Type B pancreatic cell (in vitro differentiated cells): ENCODE measurements around the gene ADGRF3. TPM values are rescaled to one million over a fixed set of nuclear protein-coding genes. Genes with fewer than 3 reads are reported as not detected.
"Not testable (repeated sequence)": the region's sequence is repeated elsewhere in the genome, so short reads cannot be mapped to it uniquely, and the experiment has no call there.

Source experiments
- DNase-seq: peaks from one replicate; pipeline ENCODE4 v3.0.0; 2021; ENCODE audit warnings: mixed read lengths; ENCODE audit not compliant: unreplicated experiment; ENCODE audit errors: extremely low spot score
- H3K27ac Mint-ChIP-seq: 2 replicates; pipeline ENCODE4 v1.8.0; 2021; ENCODE audit warnings: mild to moderate bottlenecking, mixed read lengths
- H3K27me3 Mint-ChIP-seq: 2 replicates; pipeline ENCODE4 v1.8.0; 2021; ENCODE audit warnings: mixed read lengths
- H3K36me3 Mint-ChIP-seq: 2 replicates; pipeline ENCODE4 v1.8.0; 2021; ENCODE audit warnings: mixed read lengths
- H3K4me1 Mint-ChIP-seq: one replicate; pipeline ENCODE4 v1.8.0; 2021; ENCODE audit warnings: mixed read lengths; ENCODE audit not compliant: unreplicated experiment
- H3K4me3 Mint-ChIP-seq: 2 replicates; pipeline ENCODE4 v1.8.0; 2021; ENCODE audit warnings: mild to moderate bottlenecking, mixed read lengths
- H3K9me3 Mint-ChIP-seq: 2 replicates; pipeline ENCODE4 v1.8.0; 2021; ENCODE audit warnings: mixed read lengths
- CTCF ChIP-seq: fragments of 200-600 bp; sonication (generic); conservative IDR thresholded peaks from 2 replicates; pipeline ENCODE4 v1.5.0; 2021; ENCODE audit warnings: antibody characterized with exemption, mild to moderate bottlenecking
- total RNA-seq: library from RNA; stranded (reverse); gene quantifications from 2 replicates; pipeline ENCODE4 v1.2.1, GENCODE V29; 2021; ENCODE audit warnings: low replicate concordance

ADGRF3 gene
- total RNA-seq, 1 donor from 2014 or later: 1.2 TPM

- no peak for DNase-seq
- Mint-ChIP-seq H3K27me3 (peaks cover 4% of the 10 kb centered on the region), H3K9me3 (no peaks in the 10 kb centered on the region), H3K36me3 (no peaks in the 10 kb centered on the region), H3K27ac (no peak overlapping the region), H3K4me1 (peaks cover 5% of the 10 kb centered on the region), H3K4me3 (no peak overlapping the region)
- TF ChIP-seq CTCF: no peak
Observed at GRCh38 chr2:26337298-26337697, 9.3 kb downstream of the ADGRF3 start.

GRCh38 chr2:26336719-26337118 is 9.9 kb downstream of the ADGRF3 start:
- Mint-ChIP-seq H3K9me3 (no peaks in the 10 kb centered on the region), H3K27ac (no peak overlapping the region), H3K27me3 (peaks cover 4% of the 10 kb centered on the region), H3K36me3 (no peaks in the 10 kb centered on the region), H3K4me1 (peaks cover 5% of the 10 kb centered on the region), H3K4me3 (no peak overlapping the region)
- no peak for TF ChIP-seq CTCF
- DNase-seq: no peak

- Mint-ChIP-seq H3K27me3 (peaks cover 4% of the 10 kb centered on the region), H3K4me3 (no peak overlapping the region), H3K36me3 (no peaks in the 10 kb centered on the region), H3K27ac (no peak overlapping the region), H3K9me3 (no peaks in the 10 kb centered on the region), H3K4me1 (peaks cover 5% of the 10 kb centered on the region)
- TF ChIP-seq CTCF: no peak
- DNase-seq: no peak
Observed at GRCh38 chr2:26335231-26335630, 11.4 kb downstream of the ADGRF3 start.

DNA sequence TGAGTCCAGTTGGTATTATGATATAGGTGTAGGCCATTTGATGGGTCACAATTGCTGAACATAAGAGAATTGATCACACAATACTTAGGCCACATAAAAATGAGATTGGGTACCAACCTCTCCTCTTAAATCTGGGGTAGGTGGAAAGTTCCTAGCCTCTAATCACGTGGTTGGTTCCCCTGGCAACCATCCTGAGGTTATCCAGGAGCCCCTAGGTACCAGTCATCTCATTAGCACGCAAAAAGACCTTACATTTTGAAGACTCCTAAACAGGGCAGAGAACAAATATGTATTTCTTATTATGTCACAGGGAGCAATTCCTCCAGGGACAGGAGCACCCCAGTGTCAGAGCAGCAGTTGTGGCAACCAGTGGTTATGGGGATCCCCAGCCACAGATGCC is 13.3 kb downstream of the ADGRF3 start:
- no peaks in the 10 kb centered on the region for H3K36me3 Mint-ChIP-seq
- DNase-seq: no peak
- no peaks in the 10 kb centered on the region for H3K9me3 Mint-ChIP-seq
- TF ChIP-seq CTCF: no peak
- peaks cover 5% of the 10 kb centered on the region for H3K4me1 Mint-ChIP-seq
- H3K27ac Mint-ChIP-seq: no peak overlapping the region
- no peak overlapping the region for H3K4me3 Mint-ChIP-seq
- peaks cover 4% of the 10 kb centered on the region for H3K27me3 Mint-ChIP-seq

- not testable (repeated sequence) for H3K27ac Mint-ChIP-seq, H3K9me3 Mint-ChIP-seq, H3K4me3 Mint-ChIP-seq, H3K36me3 Mint-ChIP-seq, DNase-seq, H3K4me1 Mint-ChIP-seq, H3K27me3 Mint-ChIP-seq
Observed at GRCh38 chr2:26331321-26331720, 15.3 kb downstream of the ADGRF3 start.

GRCh38 chr2:26330604-26331003 is 16.0 kb downstream of the ADGRF3 start:
- no peak overlapping the region for H3K4me3 Mint-ChIP-seq
- TF ChIP-seq CTCF: no peak
- DNase-seq: no peak
- H3K27me3 Mint-ChIP-seq: peaks cover 4% of the 10 kb centered on the region
- no peak overlapping the region for H3K27ac Mint-ChIP-seq
- H3K4me1 Mint-ChIP-seq: peaks cover 5% of the 10 kb centered on the region
- H3K9me3 Mint-ChIP-seq: no peaks in the 10 kb centered on the region
- H3K36me3 Mint-ChIP-seq: no peaks in the 10 kb centered on the region
